ENCODE results near the gene CRCP. TPM values are rescaled to one million over a fixed set of nuclear protein-coding genes. Genes with fewer than 3 reads are reported as not detected.
A peak's percentile ranks its signal among the peaks of the same experiment; 100 is the strongest.

The CRCP gene
- total RNA-seq, 1 donor = 44.9 TPM

DNA sequence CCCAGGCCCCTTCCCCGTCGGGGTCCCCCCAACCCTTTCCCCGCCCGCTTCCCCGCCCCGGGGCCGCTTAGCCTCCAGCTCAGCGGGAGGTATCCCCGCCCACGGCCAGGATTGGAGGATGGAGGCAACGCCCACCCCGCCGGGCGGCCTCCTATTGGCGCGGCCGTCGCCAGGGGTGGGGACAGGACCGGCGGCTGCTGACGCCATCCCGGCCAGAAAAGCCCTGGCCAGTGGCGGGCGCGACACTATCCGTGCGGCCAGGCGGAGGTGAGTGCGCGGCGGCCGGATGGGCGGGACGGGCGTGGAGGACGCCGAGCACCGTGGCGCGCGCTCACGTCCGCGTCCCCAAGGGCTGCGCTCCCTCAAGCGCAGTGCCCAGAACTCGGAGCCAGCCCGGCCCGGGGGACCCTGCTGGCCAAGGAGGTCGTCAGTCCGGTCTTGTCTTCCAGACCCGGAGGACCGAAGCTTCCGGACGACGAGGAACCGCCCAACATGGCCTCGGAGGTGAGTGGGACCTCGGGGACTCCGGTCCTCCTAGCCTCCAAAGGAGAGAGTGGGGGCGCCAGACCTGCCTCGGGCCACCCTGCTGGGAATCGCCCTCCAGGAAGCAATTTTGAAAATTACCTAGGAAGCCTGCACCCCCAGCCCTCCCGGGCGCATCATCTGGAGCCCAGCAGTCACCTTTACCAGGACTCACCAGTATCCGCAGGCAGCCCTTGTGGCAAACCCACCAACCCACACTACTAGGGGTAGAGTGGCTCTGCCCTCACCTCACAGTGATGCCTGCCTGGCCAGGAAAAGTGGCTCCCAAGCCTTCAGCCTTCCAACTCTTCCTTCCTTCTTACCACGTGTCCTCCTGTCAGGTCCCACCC lies 38.8 kb upstream of the CRCP start, which contains the start of gene ASL:
ASL (plus strand) TSS at position 230 of the 872 bp plus-strand sequence; CDS start at position 493, 263 bp downstream.
- H2AFZ ChIP-seq (ENCODE audit: low read length) = peak within 1 kb of the TSS; percentile 78
- peaks cover 11% of the 10 kb centered on the region for H3K4me1 ChIP-seq (ENCODE audit: insufficient read depth, low read length)
- H3K4me3 ChIP-seq (ENCODE audit: insufficient read depth, low read length) = peak within 1 kb of the TSS; percentile 90
- H3K36me3 ChIP-seq (ENCODE audit: insufficient read depth, low read length) = no peaks in the 10 kb centered on the region
- H4K20me1 ChIP-seq (ENCODE audit: insufficient read depth, low read length) = peaks cover 2% of the 10 kb centered on the region
- peak within 1 kb of the TSS; percentile 52 for H3K27ac ChIP-seq (ENCODE audit: low read depth, low read length)
- no peaks in the 10 kb centered on the region for H3K27me3 ChIP-seq (ENCODE audit: insufficient read depth, low read length)
- TF ChIP-seq CTCF (IDR thresholded peaks at IDR 0.05; ENCODE audit: extremely low read depth, low read depth, low read length) = no peak
- DNase-seq (ENCODE audit: insufficient read length, low spot score, missing footprints) = peak; percentile 100
- H3K79me2 ChIP-seq (ENCODE audit: insufficient read depth, low read length) = peaks cover 29% of the 10 kb centered on the region
- no peaks in the 10 kb centered on the region for H3K9me3 ChIP-seq (ENCODE audit: low read depth, low read length)
- peak within 1 kb of the TSS; percentile 96 for H3K4me2 ChIP-seq (ENCODE audit: insufficient read depth, low read length)

DNA sequence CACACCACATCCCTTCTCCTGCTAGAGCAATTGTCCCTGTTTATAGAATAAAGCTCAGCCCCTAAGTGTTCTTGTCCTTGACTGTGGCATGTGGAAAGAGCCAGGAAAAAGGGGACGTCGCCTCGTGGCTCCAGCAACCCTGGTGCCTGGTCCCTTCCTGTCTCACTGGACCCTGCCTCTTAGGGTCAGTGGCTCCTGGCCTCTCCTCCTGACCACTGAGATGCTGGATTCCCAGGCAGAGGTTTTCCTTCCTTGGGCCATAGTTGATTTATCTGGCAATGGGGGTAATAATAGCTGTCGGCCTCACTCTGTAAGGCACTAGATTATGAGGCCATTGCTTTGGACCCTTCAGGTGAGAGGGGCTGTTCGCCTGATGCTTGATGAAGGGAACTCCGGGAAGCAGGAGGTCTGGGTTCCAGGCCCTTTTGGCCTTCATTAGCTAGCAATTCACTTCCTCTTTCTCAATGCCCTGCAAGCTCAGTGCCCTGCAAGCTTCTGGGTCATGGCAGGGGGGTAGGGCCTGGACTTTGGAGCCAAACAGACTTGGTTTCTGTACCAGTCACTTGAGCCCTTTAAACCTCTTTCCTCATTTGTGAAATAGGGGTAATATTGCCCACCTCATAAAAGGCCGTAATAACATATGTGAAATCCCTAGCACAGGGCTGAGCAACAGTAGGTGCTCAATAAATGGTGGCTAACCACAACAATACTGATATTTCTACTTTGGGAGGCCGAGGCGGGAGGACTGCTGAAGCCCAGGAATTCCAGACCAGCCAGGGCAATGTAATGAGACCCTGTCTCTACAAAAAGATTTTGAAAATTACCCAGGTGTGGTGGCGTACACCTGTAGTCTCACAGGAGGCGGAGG lies 38.0 kb upstream of the CRCP start:
- DNase-seq (ENCODE audit: insufficient read length, low spot score, missing footprints) = peak; percentile 86
- H3K4me1 ChIP-seq (ENCODE audit: insufficient read depth, low read length) = peaks cover 11% of the 10 kb centered on the region
- H3K9me3 ChIP-seq (ENCODE audit: low read depth, low read length) = no peaks in the 10 kb centered on the region
- peaks cover 4% of the 10 kb centered on the region for H4K20me1 ChIP-seq (ENCODE audit: insufficient read depth, low read length)
- H3K79me2 ChIP-seq (ENCODE audit: insufficient read depth, low read length) = peaks cover 32% of the 10 kb centered on the region
- peak overlapping the region; percentile 96 for H3K4me2 ChIP-seq (ENCODE audit: insufficient read depth, low read length)
- no peaks in the 10 kb centered on the region for H3K27me3 ChIP-seq (ENCODE audit: insufficient read depth, low read length)
- peak overlapping the region; percentile 78 for H2AFZ ChIP-seq (ENCODE audit: low read length)
- H3K27ac ChIP-seq (ENCODE audit: low read depth, low read length) = no peak overlapping the region
- H3K36me3 ChIP-seq (ENCODE audit: insufficient read depth, low read length) = no peaks in the 10 kb centered on the region
- no peak for TF ChIP-seq CTCF (IDR thresholded peaks at IDR 0.05; ENCODE audit: extremely low read depth, low read depth, low read length)
- peak overlapping the region; percentile 90 for H3K4me3 ChIP-seq (ENCODE audit: insufficient read depth, low read length)

DNA sequence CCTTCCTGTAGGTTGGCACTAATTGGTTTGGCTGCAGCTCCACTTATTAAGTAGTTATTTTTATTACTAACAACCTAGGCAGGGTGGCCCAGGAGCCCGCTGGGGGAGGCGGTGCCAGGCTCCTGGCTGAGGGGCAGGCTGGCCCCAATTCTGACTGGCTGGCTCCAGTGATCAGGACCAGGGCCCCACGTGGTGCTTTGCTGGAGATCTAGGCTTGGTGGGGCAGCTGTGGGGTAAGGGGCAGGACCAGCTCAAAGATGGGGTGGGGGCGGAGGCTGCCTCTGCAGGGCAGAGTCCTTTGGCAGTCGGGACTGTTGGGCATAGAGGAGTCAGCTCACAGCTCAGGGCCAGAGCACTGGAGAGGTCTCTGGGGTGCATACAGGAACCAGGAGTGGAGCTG lies 36.6 kb upstream of the CRCP start:
- H3K4me3 ChIP-seq (ENCODE audit: insufficient read depth, low read length) = no peak overlapping the region
- peaks cover 32% of the 10 kb centered on the region for H3K79me2 ChIP-seq (ENCODE audit: insufficient read depth, low read length)
- peak; percentile 29 for DNase-seq (ENCODE audit: insufficient read length, low spot score, missing footprints)
- no peak for TF ChIP-seq CTCF (IDR thresholded peaks at IDR 0.05; ENCODE audit: extremely low read depth, low read depth, low read length)
- H3K36me3 ChIP-seq (ENCODE audit: insufficient read depth, low read length) = no peaks in the 10 kb centered on the region
- H3K27me3 ChIP-seq (ENCODE audit: insufficient read depth, low read length) = no peaks in the 10 kb centered on the region
- H3K9me3 ChIP-seq (ENCODE audit: low read depth, low read length) = no peaks in the 10 kb centered on the region
- H4K20me1 ChIP-seq (ENCODE audit: insufficient read depth, low read length) = peaks cover 4% of the 10 kb centered on the region
- no peak overlapping the region for H2AFZ ChIP-seq (ENCODE audit: low read length)
- H3K27ac ChIP-seq (ENCODE audit: low read depth, low read length) = no peak overlapping the region
- H3K4me2 ChIP-seq (ENCODE audit: insufficient read depth, low read length) = no peak overlapping the region
- H3K4me1 ChIP-seq (ENCODE audit: insufficient read depth, low read length) = peaks cover 11% of the 10 kb centered on the region

Data from osteoblast (primary cell).